Chondrocyte (in vitro differentiated cells): ENCODE data around the gene NXPE1. TPM values are rescaled to one million over a fixed set of nuclear protein-coding genes. Genes with fewer than 3 reads are reported as not detected.

ENCODE experiments used
- DNase-seq: peaks from one replicate; pipeline ENCODE4 v3.0.0; 2021; ENCODE audit warnings: mixed read lengths, low spot score
- H3K27ac Mint-ChIP-seq: one replicate; pipeline ENCODE4 v1.8.0; 2021; ENCODE audit warnings: mild to moderate bottlenecking, moderate library complexity, mixed read lengths; ENCODE audit not compliant: unreplicated experiment
- H3K27me3 Mint-ChIP-seq: 2 replicates; pipeline ENCODE4 v1.8.0; 2021; ENCODE audit warnings: low read depth, mixed read lengths
- H3K36me3 Mint-ChIP-seq: 2 replicates; pipeline ENCODE4 v1.8.0; 2021; ENCODE audit warnings: low read depth, mixed read lengths
- H3K4me1 Mint-ChIP-seq: 2 replicates; pipeline ENCODE4 v1.8.0; 2021; ENCODE audit warnings: low read depth, mild to moderate bottlenecking, mixed read lengths
- H3K4me3 Mint-ChIP-seq: one replicate; pipeline ENCODE4 v1.8.0; 2021; ENCODE audit warnings: mild to moderate bottlenecking, moderate library complexity, mixed read lengths; ENCODE audit not compliant: unreplicated experiment
- H3K9me3 Mint-ChIP-seq: 2 replicates; pipeline ENCODE4 v1.8.0; 2021; ENCODE audit warnings: low read depth, mixed read lengths
- total RNA-seq: library from RNA; stranded (reverse); gene quantifications from 3 replicates; pipeline ENCODE4 v1.2.1, GENCODE V29; 2021
- TF ChIP-seq, protein P1 (sequence below): fragments of 200-600 bp; sonication (generic); IDR thresholded peaks from 2 replicates; pipeline ENCODE4 v1.5.0; 2021; ENCODE audit warnings: antibody characterized with exemption, mild to moderate bottlenecking, moderate library complexity

Gene NXPE1
- total RNA-seq, 1 donor from 2014 or later, result not detected

DNA sequence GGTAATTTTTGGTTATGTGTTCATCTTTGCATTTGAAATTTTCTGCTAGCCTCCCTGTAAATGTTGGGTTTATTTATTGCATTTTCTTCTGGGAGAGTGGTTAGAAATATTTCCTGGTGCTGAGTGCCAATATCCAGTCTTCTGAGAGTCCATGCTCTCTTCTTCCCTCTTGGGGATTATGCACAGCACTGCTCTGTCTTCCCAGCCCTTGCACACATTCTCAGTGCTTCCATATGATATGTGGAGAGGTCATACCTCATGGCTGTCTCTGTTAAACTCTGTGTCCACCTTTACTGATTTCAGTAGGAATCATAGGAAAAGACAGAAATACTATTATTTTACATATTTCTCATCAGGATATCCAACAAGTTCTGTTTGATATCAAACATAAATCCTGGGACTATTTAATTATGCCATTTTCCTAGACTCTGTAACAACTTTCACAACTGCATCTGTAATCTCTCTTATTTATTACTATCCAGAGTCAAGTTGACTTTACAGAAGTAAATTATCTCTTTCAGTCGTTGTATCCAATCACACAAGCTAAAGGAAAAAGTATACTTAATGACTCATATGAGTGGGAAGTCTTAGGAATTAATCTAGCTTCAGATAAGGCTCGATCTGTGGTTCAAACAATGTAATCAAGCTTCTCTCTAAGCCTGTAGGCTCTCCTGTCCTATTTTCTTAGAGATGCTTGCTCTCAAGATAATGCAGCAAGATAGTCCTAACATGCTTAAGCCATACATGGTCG, 2.7 kb upstream of the NXPE1 start:
- no peaks in the 10 kb centered on the region for H3K27me3 Mint-ChIP-seq

GRCh38 chr11:114556135-114556534, 3.5 kb downstream of the NXPE1 start:
- Mint-ChIP-seq H3K4me1 (no peaks in the 10 kb centered on the region), H3K27me3 (peaks cover 4% of the 10 kb centered on the region), H3K4me3 (no peak overlapping the region), H3K9me3 (no peaks in the 10 kb centered on the region), H3K36me3 (peaks cover 15% of the 10 kb centered on the region), H3K27ac (no peak overlapping the region)
- no peak for DNase-seq
- TF ChIP-seq, protein P1, sequence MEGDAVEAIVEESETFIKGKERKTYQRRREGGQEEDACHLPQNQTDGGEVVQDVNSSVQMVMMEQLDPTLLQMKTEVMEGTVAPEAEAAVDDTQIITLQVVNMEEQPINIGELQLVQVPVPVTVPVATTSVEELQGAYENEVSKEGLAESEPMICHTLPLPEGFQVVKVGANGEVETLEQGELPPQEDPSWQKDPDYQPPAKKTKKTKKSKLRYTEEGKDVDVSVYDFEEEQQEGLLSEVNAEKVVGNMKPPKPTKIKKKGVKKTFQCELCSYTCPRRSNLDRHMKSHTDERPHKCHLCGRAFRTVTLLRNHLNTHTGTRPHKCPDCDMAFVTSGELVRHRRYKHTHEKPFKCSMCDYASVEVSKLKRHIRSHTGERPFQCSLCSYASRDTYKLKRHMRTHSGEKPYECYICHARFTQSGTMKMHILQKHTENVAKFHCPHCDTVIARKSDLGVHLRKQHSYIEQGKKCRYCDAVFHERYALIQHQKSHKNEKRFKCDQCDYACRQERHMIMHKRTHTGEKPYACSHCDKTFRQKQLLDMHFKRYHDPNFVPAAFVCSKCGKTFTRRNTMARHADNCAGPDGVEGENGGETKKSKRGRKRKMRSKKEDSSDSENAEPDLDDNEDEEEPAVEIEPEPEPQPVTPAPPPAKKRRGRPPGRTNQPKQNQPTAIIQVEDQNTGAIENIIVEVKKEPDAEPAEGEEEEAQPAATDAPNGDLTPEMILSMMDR, result no peak

More for the DNA sequence above, 2.7 kb upstream of the NXPE1 start:
- no peak for DNase-seq
- TF ChIP-seq, protein P1, result no peak
- H3K4me1 Mint-ChIP-seq, result peaks cover 3% of the 10 kb centered on the region
- peaks cover 21% of the 10 kb centered on the region for H3K9me3 Mint-ChIP-seq
- peaks cover 15% of the 10 kb centered on the region for H3K36me3 Mint-ChIP-seq
- no peak overlapping the region for H3K27ac Mint-ChIP-seq
- H3K4me3 Mint-ChIP-seq, result no peak overlapping the region

DNA sequence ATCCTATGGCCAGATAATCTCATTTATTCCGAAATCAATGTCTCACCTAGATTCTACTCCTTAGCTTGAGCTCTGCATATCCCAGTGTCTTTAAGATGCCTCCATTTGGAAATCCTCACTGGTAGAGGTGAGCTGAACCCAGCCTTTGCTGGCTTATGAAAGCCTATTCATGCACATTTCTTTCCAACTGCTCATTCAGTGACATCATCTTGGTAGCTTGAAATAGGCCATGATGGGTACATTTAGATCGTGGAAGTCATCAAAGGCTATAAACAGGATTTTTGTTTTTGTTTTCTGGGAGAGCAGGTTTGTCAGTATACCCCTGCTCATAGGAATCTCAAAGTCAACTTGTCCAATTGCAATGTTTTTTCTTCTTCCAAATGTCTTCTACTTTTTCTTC, 6.0 kb downstream of the NXPE1 start:
- Mint-ChIP-seq H3K4me1 (no peaks in the 10 kb centered on the region), H3K9me3 (no peaks in the 10 kb centered on the region), H3K27me3 (peaks cover 4% of the 10 kb centered on the region), H3K4me3 (no peak overlapping the region), H3K27ac (no peak overlapping the region), H3K36me3 (peaks cover 12% of the 10 kb centered on the region)
- no peak for DNase-seq
- TF ChIP-seq, protein P1, result no peak

DNA sequence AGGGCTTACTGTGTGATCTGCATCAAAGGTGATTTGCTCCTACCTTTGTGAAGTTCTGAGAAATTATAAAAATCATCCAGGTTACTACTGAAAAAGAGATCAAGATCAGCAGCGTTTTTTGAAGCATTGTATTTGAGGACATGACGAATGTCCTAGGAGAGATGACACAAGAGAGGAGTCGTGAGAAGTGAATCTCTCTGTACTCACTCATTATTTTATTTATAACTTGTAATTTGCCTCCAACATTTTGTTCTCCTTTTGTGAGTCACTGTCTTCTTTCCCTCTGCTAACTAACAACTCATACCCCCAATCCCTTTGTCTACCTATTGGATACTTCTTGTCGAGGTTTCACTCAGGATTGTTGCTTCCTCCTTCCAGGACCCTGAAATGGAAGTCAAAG, 8.6 kb downstream of the NXPE1 start:
- H3K27ac Mint-ChIP-seq, result no peak overlapping the region
- no peaks in the 10 kb centered on the region for H3K4me1 Mint-ChIP-seq
- DNase-seq, result no peak
- TF ChIP-seq, protein P1, result no peak
- no peaks in the 10 kb centered on the region for H3K9me3 Mint-ChIP-seq
- peaks cover 14% of the 10 kb centered on the region for H3K36me3 Mint-ChIP-seq
- peaks cover 4% of the 10 kb centered on the region for H3K27me3 Mint-ChIP-seq
- H3K4me3 Mint-ChIP-seq, result no peak overlapping the region

DNA sequence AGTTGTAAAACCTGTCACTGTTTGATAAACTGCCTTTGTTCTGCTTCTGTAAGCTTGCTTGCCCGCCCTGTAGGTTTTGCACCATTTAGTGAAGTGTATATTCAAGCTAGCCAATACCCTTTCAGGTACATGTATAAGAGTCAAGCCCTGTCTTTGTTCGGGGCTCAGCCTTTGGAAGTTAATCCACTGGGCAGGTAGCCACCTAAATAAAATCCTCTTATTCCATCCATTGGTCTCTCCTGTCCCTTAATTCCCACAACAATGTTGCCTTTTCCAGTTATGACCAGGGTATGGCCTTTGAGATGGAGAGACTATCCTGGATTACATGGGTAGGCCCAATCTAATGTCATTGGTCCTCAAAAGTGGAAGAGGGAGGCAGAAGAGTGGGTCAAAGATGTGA, 34.0 kb downstream of the NXPE1 start:
- no peak overlapping the region for H3K27ac Mint-ChIP-seq
- H3K4me3 Mint-ChIP-seq, result no peak overlapping the region
- H3K9me3 Mint-ChIP-seq, result peaks cover 23% of the 10 kb centered on the region
- no peak for DNase-seq
- H3K4me1 Mint-ChIP-seq, result no peaks in the 10 kb centered on the region
- peaks cover 12% of the 10 kb centered on the region for H3K36me3 Mint-ChIP-seq
- no peaks in the 10 kb centered on the region for H3K27me3 Mint-ChIP-seq
- TF ChIP-seq, protein P1, result no peak
